WERI-Rb-1 (cell line): Measurements from ENCODE around the gene KCNJ4.

ENCODE experiments used
- DNase-seq: peaks from one replicate; pipeline ENCODE4 v3.0.0-alpha.2; 2020
- H3K27ac ChIP-seq: fragments of 250-450 bp; sonication (Bioruptor Pico); 2 replicates; pipeline ENCODE4 v1.5.1; 2020; ENCODE audit warnings: mild to moderate bottlenecking, moderate library complexity
- H3K27me3 ChIP-seq: fragments of 250-450 bp; sonication (Bioruptor Pico); 2 replicates; pipeline ENCODE4 v1.5.1; 2021; ENCODE audit warnings: mild to moderate bottlenecking, low read depth, moderate library complexity; ENCODE audit not compliant: insufficient read depth, severe bottlenecking
- H3K36me3 ChIP-seq: fragments of 250-450 bp; sonication (Bioruptor Pico); 2 replicates; pipeline ENCODE4 v1.5.1; 2020; ENCODE audit warnings: mild to moderate bottlenecking, moderate library complexity
- H3K4me3 ChIP-seq: 2 replicates; pipeline ENCODE4 v1.5.1; 2011; ENCODE audit warnings: low read depth, mild to moderate bottlenecking, control low read depth, low read length
- H3K9me3 ChIP-seq: fragments of 250-450 bp; sonication (Bioruptor Pico); 2 replicates; pipeline ENCODE4 v1.5.1; 2021; ENCODE audit warnings: mild to moderate bottlenecking, moderate library complexity; ENCODE audit not compliant: severe bottlenecking
- CTCF ChIP-seq: IDR thresholded peaks from 2 replicates; pipeline ENCODE4 v1.5.1; 2011; ENCODE audit warnings: low read depth, mild to moderate bottlenecking, control low read depth, inconsistent platforms, low read length

KCNJ4 gene

DNA sequence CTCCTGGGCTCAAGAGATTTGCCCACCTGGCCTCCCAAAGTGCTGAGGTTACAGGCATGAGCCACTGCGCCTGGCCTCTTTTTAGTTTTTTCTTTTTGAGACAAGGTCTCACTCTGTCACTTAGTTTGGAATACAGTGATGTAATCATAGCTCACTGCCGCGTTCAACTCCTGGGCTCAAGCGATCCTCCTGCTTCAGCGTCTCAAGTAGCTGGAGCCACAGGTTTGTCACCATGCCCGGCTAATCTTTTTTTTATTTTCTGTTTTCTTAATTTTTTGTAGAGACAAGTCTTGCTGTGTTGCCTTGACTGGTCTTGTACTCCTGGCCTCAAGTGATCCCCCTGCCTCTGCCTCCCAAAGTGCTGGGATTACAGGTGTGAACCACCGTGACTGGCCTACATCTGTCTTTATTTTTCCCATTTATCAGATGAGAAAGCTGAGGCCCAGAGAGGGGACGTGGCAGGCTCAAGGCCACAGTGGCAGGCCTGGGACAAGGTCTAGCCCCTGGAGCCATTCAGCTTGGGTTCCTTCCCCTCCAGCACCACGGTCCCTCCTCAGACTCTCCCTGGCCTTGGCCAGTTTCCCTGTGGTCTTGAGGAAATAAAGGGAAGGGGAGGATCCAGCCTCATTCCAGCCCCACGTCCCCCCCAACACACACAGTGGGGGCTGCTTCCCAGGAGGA is 10.1 kb upstream of the KCNJ4 start:
- no peaks in the 10 kb centered on the region for H3K36me3 ChIP-seq
- no peak for DNase-seq
- no peaks in the 10 kb centered on the region for H3K27me3 ChIP-seq
- H3K27ac ChIP-seq = no peak overlapping the region
- no peaks in the 10 kb centered on the region for H3K9me3 ChIP-seq
- TF ChIP-seq CTCF = no peak
- no peak overlapping the region for H3K4me3 ChIP-seq

GRCh38 chr22:38462960-38463784 is 8.2 kb upstream of the KCNJ4 start:
- no peak for TF ChIP-seq CTCF
- Histone ChIP-seq H3K4me3 (no peak overlapping the region), H3K9me3 (no peaks in the 10 kb centered on the region), H3K27ac (no peak overlapping the region), H3K36me3 (no peaks in the 10 kb centered on the region), H3K27me3 (no peaks in the 10 kb centered on the region)
- no peak for DNase-seq

DNA sequence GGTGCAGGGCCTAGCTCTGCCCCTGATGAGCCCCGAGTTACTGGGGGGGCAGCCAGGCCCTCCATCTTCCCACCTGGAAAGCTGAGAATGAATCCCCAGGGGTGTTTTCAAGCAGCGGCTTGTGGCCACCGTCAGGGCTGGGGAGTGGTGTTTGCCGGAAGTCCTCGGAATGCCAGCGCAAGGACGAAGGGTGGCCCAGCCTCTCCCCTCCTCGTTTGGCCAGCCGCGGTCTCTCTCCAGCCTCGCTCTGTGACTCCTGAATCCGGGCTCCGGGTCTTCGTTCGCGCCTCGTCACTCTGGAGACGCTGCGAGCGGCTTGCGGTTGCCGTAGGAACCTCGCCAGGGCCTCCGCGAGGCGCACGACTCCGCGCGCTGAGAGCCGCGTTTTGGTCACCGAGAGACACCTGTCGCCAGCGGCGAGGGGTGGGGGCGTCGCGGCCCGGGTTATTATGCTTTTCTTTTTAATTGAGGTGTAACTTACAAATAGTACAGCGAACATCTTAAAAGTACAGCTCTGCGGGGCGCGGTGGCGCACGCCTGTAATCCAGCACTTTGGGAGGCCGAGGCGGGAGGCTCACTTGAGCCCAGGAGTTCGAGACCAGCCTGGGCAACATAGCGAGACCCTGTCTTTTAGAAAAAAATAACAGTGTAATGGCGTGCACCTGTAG is 6.5 kb upstream of the KCNJ4 start:
- H3K27me3 ChIP-seq = no peaks in the 10 kb centered on the region
- peak overlapping the region; percentile 30 for H3K4me3 ChIP-seq
- H3K36me3 ChIP-seq = no peaks in the 10 kb centered on the region
- H3K27ac ChIP-seq = peak overlapping the region; percentile 27; the same call in 1 of the 2 replicates
- H3K9me3 ChIP-seq = no peaks in the 10 kb centered on the region
- DNase-seq = peak; percentile 93
- no peak for TF ChIP-seq CTCF

GRCh38 chr22:38461057-38461413 is 6.0 kb upstream of the KCNJ4 start:
- Histone ChIP-seq H3K27me3 (no peaks in the 10 kb centered on the region), H3K36me3 (no peaks in the 10 kb centered on the region), H3K9me3 (no peaks in the 10 kb centered on the region), H3K27ac (peak overlapping the region; percentile 27; the same call in 1 of the 2 replicates), H3K4me3 (peak overlapping the region; percentile 30)
- DNase-seq = no peak
- TF ChIP-seq CTCF = no peak

DNA sequence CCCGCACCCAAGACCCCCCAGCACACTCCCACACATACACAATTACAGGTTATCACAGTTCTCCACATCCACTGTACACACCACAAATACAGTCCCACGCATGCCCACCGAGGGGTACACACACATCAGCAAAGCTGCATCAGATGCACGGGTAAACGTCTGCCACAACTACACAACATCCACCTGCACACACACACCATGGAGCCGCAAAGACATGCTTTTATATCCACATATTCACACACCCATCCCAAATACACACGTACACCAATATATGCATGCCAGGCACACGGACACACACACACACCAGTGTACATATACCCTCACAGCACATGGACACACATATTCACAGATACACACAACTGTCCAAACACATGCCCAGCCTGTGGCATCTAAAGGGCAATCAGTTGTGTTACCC is 5.4 kb upstream of the KCNJ4 start:
- no peak overlapping the region for H3K27ac ChIP-seq
- H3K27me3 ChIP-seq = no peaks in the 10 kb centered on the region
- no peak for TF ChIP-seq CTCF
- H3K4me3 ChIP-seq = no peak overlapping the region
- H3K36me3 ChIP-seq = no peaks in the 10 kb centered on the region
- no peaks in the 10 kb centered on the region for H3K9me3 ChIP-seq
- no peak for DNase-seq
